ENCODE data around the gene FAM174C.

The FAM174C gene

DNA sequence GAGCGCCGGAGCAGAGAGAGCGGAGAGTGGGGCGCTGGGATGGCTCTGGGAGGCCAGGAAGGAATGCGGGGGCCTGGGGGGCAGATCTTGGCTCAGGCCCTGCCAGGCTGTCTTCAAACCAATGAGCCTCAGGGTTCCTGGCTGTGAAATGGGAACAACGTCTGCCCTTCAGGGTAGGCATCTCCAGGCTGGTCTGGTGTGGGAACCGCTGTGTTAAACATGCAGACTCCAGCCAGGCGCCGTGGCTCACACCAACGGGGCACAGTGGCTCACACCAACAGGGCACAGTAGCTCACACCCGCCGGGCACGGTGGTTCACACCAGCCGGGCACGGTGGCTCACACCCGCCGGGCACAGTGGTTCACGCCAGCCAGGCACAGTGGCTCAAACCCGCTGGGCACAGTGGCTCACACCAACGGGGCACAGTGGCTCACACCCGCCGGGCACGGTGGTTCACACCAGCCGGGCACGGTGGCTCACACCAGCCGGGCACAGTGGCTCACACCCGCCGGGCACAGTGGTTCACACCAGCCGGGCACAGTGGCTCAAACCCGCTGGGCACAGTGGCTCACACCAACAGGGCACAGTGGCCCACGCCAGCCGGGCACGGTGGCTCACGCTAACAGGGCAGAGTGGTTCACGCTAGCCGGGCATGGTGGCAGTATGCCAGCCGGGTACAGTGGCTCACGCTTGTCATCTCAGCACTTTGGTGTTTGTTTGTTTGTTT is 50.4 kb downstream of the FAM174C start:
- no peak for DNase-seq

DNA sequence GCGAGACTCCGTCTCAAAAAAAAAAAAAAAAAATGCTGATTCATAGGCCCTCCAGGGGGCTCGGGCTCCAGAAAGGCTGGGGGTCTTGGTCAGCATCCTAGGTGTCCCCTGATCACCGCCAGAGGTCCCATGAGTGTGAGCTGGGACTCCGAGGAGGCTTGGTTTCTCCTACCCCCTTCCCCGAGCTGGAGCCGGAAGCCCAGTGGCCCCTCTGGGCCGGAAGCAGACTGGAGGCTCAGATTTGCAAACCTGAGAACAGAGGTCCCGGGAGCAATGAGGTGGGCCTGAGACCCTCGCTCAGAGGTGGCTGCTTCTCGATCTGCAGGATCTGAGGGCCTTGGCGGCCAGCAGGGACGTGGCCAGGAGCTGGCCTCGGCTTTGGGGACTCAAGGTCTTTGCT is 51.8 kb downstream of the FAM174C start:
- DNase-seq = no peak
